HEK293 (cell line): ENCODE measurements around the gene COG3.

Experiments
- FEZF1 ChIP-seq: fragments of 450-650 bp; formaldehyde crosslinking; IDR thresholded peaks from 2 replicates; pipeline ENCODE4 v1.5.1; 2016; ENCODE audit warnings: missing biosample characterization, missing genetic modification characterization
- GLI4 ChIP-seq: fragments of 450-650 bp; formaldehyde crosslinking; IDR thresholded peaks from 2 replicates; pipeline ENCODE4 v1.5.1; 2016; ENCODE audit warnings: missing biosample characterization, missing genetic modification characterization
- HOXC10 ChIP-seq: sonication (generic); formaldehyde crosslinking; IDR thresholded peaks from 2 replicates; pipeline ENCODE4 v1.8.1; 2023; ENCODE audit warnings: mild to moderate bottlenecking, missing genetic modification reagents
- SALL2 ChIP-seq: fragments of 450-650 bp; formaldehyde crosslinking; IDR thresholded peaks from 2 replicates; pipeline ENCODE4 v1.5.0; 2017; ENCODE audit warnings: missing biosample characterization, mild to moderate bottlenecking, missing genetic modification characterization, borderline replicate concordance
- TSHZ1 ChIP-seq: fragments of 450-650 bp; formaldehyde crosslinking; IDR thresholded peaks from 2 replicates; pipeline ENCODE4 v1.5.1; 2016; ENCODE audit warnings: missing biosample characterization, missing genetic modification characterization, borderline replicate concordance
- ZBTB1 ChIP-seq: fragments of 450-650 bp; formaldehyde crosslinking; IDR thresholded peaks from 2 replicates; pipeline ENCODE4 v1.5.1; 2016; ENCODE audit warnings: missing biosample characterization, missing genetic modification characterization
- ZBTB17 ChIP-seq: fragments of 450-650 bp; formaldehyde crosslinking; IDR thresholded peaks from 2 replicates; pipeline ENCODE4 v1.5.1; 2016; ENCODE audit warnings: missing biosample characterization, missing genetic modification characterization
- ZBTB48 ChIP-seq: fragments of 450-650 bp; formaldehyde crosslinking; IDR thresholded peaks from 2 replicates; pipeline ENCODE4 v1.5.1; 2016; ENCODE audit warnings: missing biosample characterization, missing genetic modification characterization
- ZBTB7A ChIP-seq: fragments of 450-650 bp; formaldehyde crosslinking; IDR thresholded peaks from 2 replicates; pipeline ENCODE4 v1.5.1; 2016; ENCODE audit warnings: low read depth, missing biosample characterization, missing genetic modification characterization
- ZEB2 ChIP-seq: fragments of 450-650 bp; formaldehyde crosslinking; IDR thresholded peaks from 2 replicates; pipeline ENCODE4 v1.5.1; 2016; ENCODE audit warnings: missing biosample characterization, missing genetic modification characterization
- ZNF121 ChIP-seq: fragments of 450-650 bp; formaldehyde crosslinking; IDR thresholded peaks from 2 replicates; pipeline ENCODE4 v1.5.1; 2016; ENCODE audit warnings: missing biosample characterization, missing genetic modification characterization
- ZNF202 ChIP-seq: fragments of 450-650 bp; formaldehyde crosslinking; IDR thresholded peaks from 2 replicates; pipeline ENCODE4 v1.5.1; 2016; ENCODE audit warnings: missing biosample characterization, missing genetic modification characterization, borderline replicate concordance
- ZNF214 ChIP-seq: fragments of 450-650 bp; formaldehyde crosslinking; IDR thresholded peaks from 2 replicates; pipeline ENCODE4 v1.5.1; 2017; ENCODE audit warnings: missing biosample characterization, mild to moderate bottlenecking, missing genetic modification characterization, borderline replicate concordance
- ZNF23 ChIP-seq: fragments of 450-650 bp; formaldehyde crosslinking; IDR thresholded peaks from 2 replicates; pipeline ENCODE4 v1.5.1; 2016; ENCODE audit warnings: missing biosample characterization, missing genetic modification characterization, borderline replicate concordance
- ZNF404 ChIP-seq: fragments of 450-650 bp; formaldehyde crosslinking; IDR thresholded peaks from 2 replicates; pipeline ENCODE4 v1.5.1; 2017; ENCODE audit warnings: missing biosample characterization, missing genetic modification characterization
- ZNF596 ChIP-seq: fragments of 450-650 bp; IDR thresholded peaks from 2 replicates; pipeline ENCODE4 v1.5.0; 2018; ENCODE audit warnings: missing biosample characterization, mild to moderate bottlenecking, missing genetic modification characterization, moderate library complexity
- ZNF654 ChIP-seq: fragments of 450-650 bp; formaldehyde crosslinking; IDR thresholded peaks from 2 replicates; pipeline ENCODE4 v1.5.1; 2016; ENCODE audit warnings: low read depth, missing biosample characterization, missing genetic modification characterization
- ZNF658 ChIP-seq: fragments of 450-650 bp; formaldehyde crosslinking; IDR thresholded peaks from 2 replicates; pipeline ENCODE4; 2016; ENCODE audit warnings: missing biosample characterization, missing genetic modification characterization
- ZNF660 ChIP-seq: fragments of 450-650 bp; IDR thresholded peaks from 2 replicates; pipeline ENCODE4 v1.5.1; 2018; ENCODE audit warnings: missing biosample characterization, mild to moderate bottlenecking, missing genetic modification characterization
- ZNF670 ChIP-seq: fragments of 450-650 bp; formaldehyde crosslinking; IDR thresholded peaks from 2 replicates; pipeline ENCODE4 v1.5.1; 2016; ENCODE audit warnings: missing biosample characterization, missing genetic modification characterization, low read depth
- ZNF76 ChIP-seq: fragments of 450-650 bp; formaldehyde crosslinking; IDR thresholded peaks from 2 replicates; pipeline ENCODE4; 2016; ENCODE audit warnings: low read depth, missing biosample characterization, missing genetic modification characterization, borderline replicate concordance
- TF ChIP-seq, protein P1 (sequence below): fragments of 450-650 bp; formaldehyde crosslinking; IDR thresholded peaks from 2 replicates; pipeline ENCODE4 v1.5.1; 2016; ENCODE audit warnings: missing biosample characterization, missing genetic modification characterization
- TF ChIP-seq, protein P2 (sequence below): fragments of 450-650 bp; formaldehyde crosslinking; IDR thresholded peaks from 2 replicates; pipeline ENCODE4 v1.5.1; 2016; ENCODE audit warnings: missing biosample characterization, missing genetic modification characterization, borderline replicate concordance
- TF ChIP-seq, protein P3 (sequence below): fragments of 450-650 bp; formaldehyde crosslinking; IDR thresholded peaks from 2 replicates; pipeline ENCODE4 v1.5.0; 2017; ENCODE audit warnings: missing biosample characterization, missing genetic modification characterization, borderline replicate concordance
- TF ChIP-seq, protein P4 (sequence below): fragments of 450-650 bp; formaldehyde crosslinking; IDR thresholded peaks from 2 replicates; pipeline ENCODE4 v1.5.1; 2016; ENCODE audit warnings: missing biosample characterization, missing genetic modification characterization, borderline replicate concordance

COG3 gene

DNA sequence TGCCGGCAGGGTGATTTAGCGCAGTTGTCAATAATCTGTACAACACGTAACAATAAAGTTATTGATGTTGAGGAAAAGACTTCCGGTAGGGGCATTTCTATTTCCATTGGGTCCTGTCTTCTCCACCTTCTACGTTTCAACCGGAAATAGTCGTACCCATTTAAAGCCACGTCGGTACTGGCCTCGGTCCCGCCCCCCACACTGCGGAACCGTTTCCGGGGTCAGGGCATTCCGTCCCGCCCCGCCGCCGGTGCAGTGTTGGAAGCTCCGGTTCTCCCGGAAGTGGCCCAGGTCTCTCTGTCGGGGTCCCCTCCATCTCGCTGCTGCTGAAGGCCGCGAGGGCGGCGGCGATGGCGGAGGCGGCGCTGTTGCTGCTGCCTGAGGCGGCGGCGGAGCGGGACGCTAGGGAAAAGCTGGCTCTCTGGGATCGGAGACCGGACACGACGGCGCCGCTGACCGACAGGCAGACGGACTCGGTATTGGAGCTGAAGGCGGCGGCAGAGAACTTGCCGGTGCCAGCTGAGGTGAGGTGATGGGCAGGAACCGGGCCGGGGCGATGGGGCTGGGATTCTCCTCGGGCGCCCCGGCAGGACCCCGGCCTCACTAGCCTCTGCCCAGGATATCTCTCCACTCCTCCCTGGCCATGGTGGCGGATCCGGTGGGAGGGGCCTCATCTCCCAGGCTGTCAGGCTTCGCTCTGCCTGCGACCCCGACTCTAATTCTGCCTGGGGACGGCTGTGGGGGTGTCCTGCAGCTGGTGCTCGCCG, at the start of gene COG3 (continued):
- TF ChIP-seq, protein P1, sequence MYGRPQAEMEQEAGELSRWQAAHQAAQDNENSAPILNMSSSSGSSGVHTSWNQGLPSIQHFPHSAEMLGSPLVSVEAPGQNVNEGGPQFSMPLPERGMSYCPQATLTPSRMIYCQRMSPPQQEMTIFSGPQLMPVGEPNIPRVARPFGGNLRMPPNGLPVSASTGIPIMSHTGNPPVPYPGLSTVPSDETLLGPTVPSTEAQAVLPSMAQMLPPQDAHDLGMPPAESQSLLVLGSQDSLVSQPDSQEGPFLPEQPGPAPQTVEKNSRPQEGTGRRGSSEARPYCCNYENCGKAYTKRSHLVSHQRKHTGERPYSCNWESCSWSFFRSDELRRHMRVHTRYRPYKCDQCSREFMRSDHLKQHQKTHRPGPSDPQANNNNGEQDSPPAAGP (tag by site-specific recombination): peak; percentile 87
- no peak for TF ChIP-seq ZNF596
- TF ChIP-seq HOXC10: no peak
- TF ChIP-seq ZBTB48 (tag by site-specific recombination): no peak
- TF ChIP-seq ZEB2 (tag by site-specific recombination): peak; percentile 100
- no peak; the same call in 1 of the 2 replicates for TF ChIP-seq ZNF121 (tag by site-specific recombination)
- TF ChIP-seq SALL2 (tag by site-specific recombination): no peak
- TF ChIP-seq ZNF202 (tag by site-specific recombination): no peak
- peak; percentile 77 for TF ChIP-seq ZBTB17
- TF ChIP-seq, protein P2, sequence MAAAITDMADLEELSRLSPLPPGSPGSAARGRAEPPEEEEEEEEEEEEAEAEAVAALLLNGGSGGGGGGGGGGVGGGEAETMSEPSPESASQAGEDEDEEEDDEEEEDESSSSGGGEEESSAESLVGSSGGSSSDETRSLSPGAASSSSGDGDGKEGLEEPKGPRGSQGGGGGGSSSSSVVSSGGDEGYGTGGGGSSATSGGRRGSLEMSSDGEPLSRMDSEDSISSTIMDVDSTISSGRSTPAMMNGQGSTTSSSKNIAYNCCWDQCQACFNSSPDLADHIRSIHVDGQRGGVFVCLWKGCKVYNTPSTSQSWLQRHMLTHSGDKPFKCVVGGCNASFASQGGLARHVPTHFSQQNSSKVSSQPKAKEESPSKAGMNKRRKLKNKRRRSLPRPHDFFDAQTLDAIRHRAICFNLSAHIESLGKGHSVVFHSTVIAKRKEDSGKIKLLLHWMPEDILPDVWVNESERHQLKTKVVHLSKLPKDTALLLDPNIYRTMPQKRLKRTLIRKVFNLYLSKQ: no peak
- peak; percentile 20; the same call in 1 of the 2 replicates for TF ChIP-seq FEZF1 (tag by site-specific recombination)
- peak; percentile 79 for TF ChIP-seq ZNF76
- peak; percentile 61; the same call in 1 of the 2 replicates for TF ChIP-seq TSHZ1 (tag by site-specific recombination)
- TF ChIP-seq, protein P3, sequence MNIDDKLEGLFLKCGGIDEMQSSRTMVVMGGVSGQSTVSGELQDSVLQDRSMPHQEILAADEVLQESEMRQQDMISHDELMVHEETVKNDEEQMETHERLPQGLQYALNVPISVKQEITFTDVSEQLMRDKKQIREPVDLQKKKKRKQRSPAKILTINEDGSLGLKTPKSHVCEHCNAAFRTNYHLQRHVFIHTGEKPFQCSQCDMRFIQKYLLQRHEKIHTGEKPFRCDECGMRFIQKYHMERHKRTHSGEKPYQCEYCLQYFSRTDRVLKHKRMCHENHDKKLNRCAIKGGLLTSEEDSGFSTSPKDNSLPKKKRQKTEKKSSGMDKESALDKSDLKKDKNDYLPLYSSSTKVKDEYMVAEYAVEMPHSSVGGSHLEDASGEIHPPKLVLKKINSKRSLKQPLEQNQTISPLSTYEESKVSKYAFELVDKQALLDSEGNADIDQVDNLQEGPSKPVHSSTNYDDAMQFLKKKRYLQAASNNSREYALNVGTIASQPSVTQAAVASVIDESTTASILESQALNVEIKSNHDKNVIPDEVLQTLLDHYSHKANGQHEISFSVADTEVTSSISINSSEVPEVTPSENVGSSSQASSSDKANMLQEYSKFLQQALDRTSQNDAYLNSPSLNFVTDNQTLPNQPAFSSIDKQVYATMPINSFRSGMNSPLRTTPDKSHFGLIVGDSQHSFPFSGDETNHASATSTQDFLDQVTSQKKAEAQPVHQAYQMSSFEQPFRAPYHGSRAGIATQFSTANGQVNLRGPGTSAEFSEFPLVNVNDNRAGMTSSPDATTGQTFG (tag by site-specific recombination): no peak
- TF ChIP-seq ZBTB7A (tag by site-specific recombination): peak; percentile 44; the same call in 1 of the 2 replicates
- TF ChIP-seq ZNF670 (tag by site-specific recombination): no peak
- TF ChIP-seq, protein P4, sequence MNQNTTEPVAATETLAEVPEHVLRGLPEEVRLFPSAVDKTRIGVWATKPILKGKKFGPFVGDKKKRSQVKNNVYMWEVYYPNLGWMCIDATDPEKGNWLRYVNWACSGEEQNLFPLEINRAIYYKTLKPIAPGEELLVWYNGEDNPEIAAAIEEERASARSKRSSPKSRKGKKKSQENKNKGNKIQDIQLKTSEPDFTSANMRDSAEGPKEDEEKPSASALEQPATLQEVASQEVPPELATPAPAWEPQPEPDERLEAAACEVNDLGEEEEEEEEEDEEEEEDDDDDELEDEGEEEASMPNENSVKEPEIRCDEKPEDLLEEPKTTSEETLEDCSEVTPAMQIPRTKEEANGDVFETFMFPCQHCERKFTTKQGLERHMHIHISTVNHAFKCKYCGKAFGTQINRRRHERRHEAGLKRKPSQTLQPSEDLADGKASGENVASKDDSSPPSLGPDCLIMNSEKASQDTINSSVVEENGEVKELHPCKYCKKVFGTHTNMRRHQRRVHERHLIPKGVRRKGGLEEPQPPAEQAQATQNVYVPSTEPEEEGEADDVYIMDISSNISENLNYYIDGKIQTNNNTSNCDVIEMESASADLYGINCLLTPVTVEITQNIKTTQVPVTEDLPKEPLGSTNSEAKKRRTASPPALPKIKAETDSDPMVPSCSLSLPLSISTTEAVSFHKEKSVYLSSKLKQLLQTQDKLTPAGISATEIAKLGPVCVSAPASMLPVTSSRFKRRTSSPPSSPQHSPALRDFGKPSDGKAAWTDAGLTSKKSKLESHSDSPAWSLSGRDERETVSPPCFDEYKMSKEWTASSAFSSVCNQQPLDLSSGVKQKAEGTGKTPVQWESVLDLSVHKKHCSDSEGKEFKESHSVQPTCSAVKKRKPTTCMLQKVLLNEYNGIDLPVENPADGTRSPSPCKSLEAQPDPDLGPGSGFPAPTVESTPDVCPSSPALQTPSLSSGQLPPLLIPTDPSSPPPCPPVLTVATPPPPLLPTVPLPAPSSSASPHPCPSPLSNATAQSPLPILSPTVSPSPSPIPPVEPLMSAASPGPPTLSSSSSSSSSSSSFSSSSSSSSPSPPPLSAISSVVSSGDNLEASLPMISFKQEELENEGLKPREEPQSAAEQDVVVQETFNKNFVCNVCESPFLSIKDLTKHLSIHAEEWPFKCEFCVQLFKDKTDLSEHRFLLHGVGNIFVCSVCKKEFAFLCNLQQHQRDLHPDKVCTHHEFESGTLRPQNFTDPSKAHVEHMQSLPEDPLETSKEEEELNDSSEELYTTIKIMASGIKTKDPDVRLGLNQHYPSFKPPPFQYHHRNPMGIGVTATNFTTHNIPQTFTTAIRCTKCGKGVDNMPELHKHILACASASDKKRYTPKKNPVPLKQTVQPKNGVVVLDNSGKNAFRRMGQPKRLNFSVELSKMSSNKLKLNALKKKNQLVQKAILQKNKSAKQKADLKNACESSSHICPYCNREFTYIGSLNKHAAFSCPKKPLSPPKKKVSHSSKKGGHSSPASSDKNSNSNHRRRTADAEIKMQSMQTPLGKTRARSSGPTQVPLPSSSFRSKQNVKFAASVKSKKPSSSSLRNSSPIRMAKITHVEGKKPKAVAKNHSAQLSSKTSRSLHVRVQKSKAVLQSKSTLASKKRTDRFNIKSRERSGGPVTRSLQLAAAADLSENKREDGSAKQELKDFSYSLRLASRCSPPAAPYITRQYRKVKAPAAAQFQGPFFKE: no peak
- no peak for TF ChIP-seq ZNF654
- TF ChIP-seq ZNF404 (tag by site-specific recombination): no peak
- no peak for TF ChIP-seq ZNF214 (tag by site-specific recombination)
- TF ChIP-seq ZNF23 (tag by site-specific recombination): no peak
- peak; percentile 94 for TF ChIP-seq ZNF660 (tag by site-specific recombination)
- no peak for TF ChIP-seq ZBTB1 (tag by site-specific recombination)
- no peak for TF ChIP-seq ZNF658
- no peak for TF ChIP-seq GLI4 (tag by site-specific recombination)
